K562 (cell line): ENCODE measurements around the gene GOLGA6L22.
"Not testable (repeated sequence)": the region's sequence is repeated elsewhere in the genome, so short reads cannot be mapped to it uniquely, and the experiment has no call there.

Experiments used
- CAMTA2 ChIP-seq: fragments of 250-450 bp; sonication (Bioruptor Pico); conservative IDR thresholded peaks from 2 replicates; pipeline ENCODE4 v1.5.1; 2022
- CBFB ChIP-seq: sonication (generic); formaldehyde crosslinking; IDR thresholded peaks from 2 replicates; pipeline ENCODE4 v1.4.0; 2020; ENCODE audit warnings: mild to moderate bottlenecking, missing genetic modification reagents
- CEBPB ChIP-seq: fragments of 450-650 bp; IDR thresholded peaks from 2 replicates; pipeline ENCODE4 v1.6.1; 2016; ENCODE audit warnings: missing genetic modification characterization, missing compliant biosample characterization
- ETS1 ChIP-seq: conservative IDR thresholded peaks from 2 replicates; pipeline ENCODE4 v1.6.1; 2011; ENCODE audit warnings: low read depth, mild to moderate bottlenecking, low read length; ENCODE audit not compliant: control insufficient read depth
- NR1H2 ChIP-seq: sonication (generic); formaldehyde crosslinking; IDR thresholded peaks from 2 replicates; pipeline ENCODE4 v1.4.0; 2020; ENCODE audit warnings: mild to moderate bottlenecking, missing genetic modification reagents
- POLR2A ChIP-seq: fragments of 450-650 bp; conservative IDR thresholded peaks from 2 replicates; pipeline ENCODE4 v1.6.1; 2016
- POLR2AphosphoS5 ChIP-seq: IDR thresholded peaks from 2 replicates; pipeline ENCODE4 v1.6.1; 2011; ENCODE audit warnings: mild to moderate bottlenecking, low read depth, low read length, moderate library complexity; ENCODE audit not compliant: control insufficient read depth, insufficient read depth
- RAD21 ChIP-seq, 2 experiments: fragments of 250-450 bp in 1 of 2; fragments of 450-650 bp in 1 of 2; sonication (Bioruptor Pico) in 1 of 2; formaldehyde crosslinking in 1 of 2; IDR thresholded peaks in 1 of 2; conservative IDR thresholded peaks in 1 of 2; 2 replicates each; pipeline versions ENCODE4 v1.4.0 to v1.8.0; 2020 to 2022; ENCODE audit warnings: mild to moderate bottlenecking in 2 of 2, moderate library complexity in 1 of 2
- REST ChIP-seq, 2 experiments: fragments of 450-650 bp; formaldehyde crosslinking in 1 of 2; IDR thresholded peaks; 2 replicates each; pipeline versions ENCODE4 v1.4.0 to v1.6.1; 2014 to 2020; ENCODE audit warnings: mild to moderate bottlenecking in 2 of 2, borderline replicate concordance in 1 of 2, low read depth in 1 of 2
- SIX5 ChIP-seq, 2 experiments: IDR thresholded peaks; 2 replicates each; pipeline ENCODE4 v1.6.1; 2011; ENCODE audit warnings: low read length in 2 of 2, borderline replicate concordance in 1 of 2, low read depth in 1 of 2, mild to moderate bottlenecking in 1 of 2, moderate library complexity in 1 of 2; ENCODE audit not compliant: insufficient read depth in 1 of 2
- TFE3 ChIP-seq: fragments of 450-650 bp; formaldehyde crosslinking; IDR thresholded peaks from 2 replicates; pipeline ENCODE4 v1.4.0; 2020; ENCODE audit warnings: mild to moderate bottlenecking, mixed read lengths
- YY1 ChIP-seq, 3 experiments: IDR thresholded peaks; 2 replicates each; pipeline ENCODE4 v1.6.1; 2011; ENCODE audit warnings: low read length in 2 of 3, mild to moderate bottlenecking in 2 of 3, moderate library complexity in 2 of 3, borderline replicate concordance in 1 of 3, control low read depth in 1 of 3, low read depth in 1 of 3; ENCODE audit not compliant: insufficient read depth in 3 of 3, insufficient replicate concordance in 2 of 3, control insufficient read depth in 1 of 3, insufficient read length in 1 of 3; ENCODE audit errors: extremely low read depth in 1 of 3
- ZNF121 ChIP-seq: sonication (generic); formaldehyde crosslinking; conservative IDR thresholded peaks from 2 replicates; pipeline ENCODE4 v1.8.0; 2022; ENCODE audit warnings: missing genetic modification reagents

GRCh38 chr15:22458603-22459002 lies at the start of gene GOLGA6L22:
- not testable (repeated sequence) for TF ChIP-seq NR1H2 (CRISPR knock-in tag); ETS1; ZNF121 (CRISPR knock-in tag); CBFB (CRISPR knock-in tag); YY1 (IDR thresholded peaks at IDR 0.05; ENCODE audit: borderline replicate concordance in 1 of 3, control insufficient read depth in 1 of 3, extremely low read depth in 1 of 3, insufficient read depth in 3 of 3, insufficient read length in 1 of 3, insufficient replicate concordance in 2 of 3, low read depth in 1 of 3, low read length in 2 of 3); RAD21 (CRISPR knock-in tag; conservative IDR thresholded peaks at IDR 0.05 in 1 of 2, IDR thresholded peaks at IDR 0.05 in 1 of 2); TFE3 (CRISPR knock-in tag); CEBPB (tag); SIX5 (IDR thresholded peaks at IDR 0.05; ENCODE audit: borderline replicate concordance in 1 of 2, insufficient read depth in 1 of 2, low read depth in 1 of 2, low read length in 2 of 2); POLR2A; REST (IDR thresholded peaks at IDR 0.05; ENCODE audit: borderline replicate concordance); REST (CRISPR knock-in tag; IDR thresholded peaks at IDR 0.05; ENCODE audit: low read depth); POLR2AphosphoS5; CAMTA2 (CRISPR knock-in tag)
